Measurements from ENCODE around the gene HOXA9. TPM values are rescaled to one million over a fixed set of nuclear protein-coding genes. Genes with fewer than 3 reads are reported as not detected.

HOXA9 gene
- total and polyA plus RNA-seq, 2 of the 8 experiments (the other 6 are each of a cell fraction or from before 2014, with no cell fraction given): not detected

- no peak for TF ChIP-seq ASH2L (IDR thresholded peaks at IDR 0.05; ENCODE audit: low read length)
- no peak for TF ChIP-seq SIRT6 (IDR thresholded peaks at IDR 0.05; ENCODE audit: low read length)
- no peak for TF ChIP-seq RNF2 (IDR thresholded peaks at IDR 0.05; ENCODE audit: borderline replicate concordance, low read depth, low read length, missing control alignments, poor library complexity, severe bottlenecking)
- no peak for TF ChIP-seq FOSL1 (IDR thresholded peaks at IDR 0.05; ENCODE audit: insufficient read depth, low read depth, low read length)
- no peak for TF ChIP-seq TAF7 (optimal IDR thresholded peaks at IDR 0.05; ENCODE audit: borderline replicate concordance, low read depth, low read length)
- TF ChIP-seq EGR1 (IDR thresholded peaks at IDR 0.05; ENCODE audit: borderline replicate concordance, low read depth, low read length): no peak
- no peak for TF ChIP-seq POLR2A (IDR thresholded peaks at IDR 0.05; ENCODE audit: control extremely low read depth in 1 of 2, low read depth in 2 of 2, low read length in 2 of 2)
- no peak for TF ChIP-seq USF2 (IDR thresholded peaks at IDR 0.05; ENCODE audit: low read length)
- no peak for TF ChIP-seq SRF (IDR thresholded peaks at IDR 0.05; ENCODE audit: low read depth, low read length)
- TF ChIP-seq TCF12 (IDR thresholded peaks at IDR 0.05; ENCODE audit: low read depth, low read length): peak; percentile 69; the same call in 1 of the 2 replicates
- TF ChIP-seq CBX8 (IDR thresholded peaks at IDR 0.05; ENCODE audit: borderline replicate concordance, low read depth, low read length): no peak
- TF ChIP-seq, protein P1, sequence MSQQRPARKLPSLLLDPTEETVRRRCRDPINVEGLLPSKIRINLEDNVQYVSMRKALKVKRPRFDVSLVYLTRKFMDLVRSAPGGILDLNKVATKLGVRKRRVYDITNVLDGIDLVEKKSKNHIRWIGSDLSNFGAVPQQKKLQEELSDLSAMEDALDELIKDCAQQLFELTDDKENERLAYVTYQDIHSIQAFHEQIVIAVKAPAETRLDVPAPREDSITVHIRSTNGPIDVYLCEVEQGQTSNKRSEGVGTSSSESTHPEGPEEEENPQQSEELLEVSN (IDR thresholded peaks at IDR 0.05): no peak
- TF ChIP-seq GABPA (IDR thresholded peaks at IDR 0.05; ENCODE audit: borderline replicate concordance, insufficient read depth, low read length): 0 out of 2 replicates have a peak, but pooled peaks have one; percentile 17
- no peak for TF ChIP-seq BACH1 (IDR thresholded peaks at IDR 0.05; ENCODE audit: low read length)
- no peak for TF ChIP-seq HDAC2 (IDR thresholded peaks at IDR 0.05; ENCODE audit: borderline replicate concordance in 1 of 2, low read depth in 2 of 2, low read length in 2 of 2)
- TF ChIP-seq GTF2F1 (IDR thresholded peaks at IDR 0.05; ENCODE audit: borderline replicate concordance, low read depth, low read length): no peak
- no peak for TF ChIP-seq MAFK (IDR thresholded peaks at IDR 0.05; ENCODE audit: low read depth, low read length)
- TF ChIP-seq CTBP2 (IDR thresholded peaks at IDR 0.05; ENCODE audit: borderline replicate concordance, insufficient read depth, insufficient read length, low read length): no peak
Measured at GRCh38 chr7:27150568-27151340, 14.6 kb downstream of the HOXA9 start (continued).

Measured in H1 (cell line).